Measurements from ENCODE around the gene STAG3. TPM values are rescaled to one million over a fixed set of nuclear protein-coding genes. Genes with fewer than 3 reads are reported as not detected.
"Not testable (repeated sequence)": the region's sequence is repeated elsewhere in the genome, so short reads cannot be mapped to it uniquely, and the experiment has no call there.

Gene STAG3
- total RNA-seq, 4 donors from 2014 or later, result 0.13 to 0.92 (median 0.50) TPM; not detected in 1

DNA sequence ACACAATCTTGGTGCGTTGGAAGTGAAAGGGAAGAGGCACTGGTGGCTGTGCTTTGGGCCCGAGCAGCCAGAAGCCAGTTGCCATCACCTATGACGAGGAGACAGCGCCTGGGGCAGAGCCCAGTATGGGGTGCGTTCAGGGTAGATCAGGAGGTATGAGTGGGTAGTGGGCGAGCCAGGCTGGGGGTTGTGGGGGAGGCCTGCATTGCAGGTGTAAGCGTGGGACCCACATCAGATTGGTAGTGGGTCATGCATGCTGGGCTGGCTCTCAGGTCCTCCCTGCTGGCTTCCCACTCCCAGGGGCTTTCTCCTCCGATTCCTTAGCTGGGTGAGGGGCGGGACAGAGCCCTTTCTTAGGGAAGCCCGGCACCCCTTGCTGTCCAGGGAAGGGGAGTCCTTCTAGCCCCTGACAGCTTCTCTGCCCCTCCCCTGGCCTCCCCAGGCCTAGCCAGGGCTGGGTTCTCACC is 41.6 kb downstream of the STAG3 start:
- intact Hi-C loops (cut with DNase I), result loop anchor here (5.0 kb wide), 1 partner anchor 87 kb away; no protein-coding TSS in a partner anchor
- no peaks in the 10 kb centered on the region for H3K27me3 ChIP-seq
- H3K4me1 ChIP-seq, result peaks cover 4 to 19% (median 10%) of the 10 kb centered on the region in 4 donors
- DNase-seq (ENCODE audit: extremely low spot score), result no peak
- no peaks in the 10 kb centered on the region for H3K9me3 ChIP-seq
- 90% methylated on average over 10 of the region's 10 CpGs for WGBS
- no peak overlapping the region for H3K27ac ChIP-seq (replicated peaks in 1 of 4)
- TF ChIP-seq POLR2A (IDR thresholded peaks at IDR 0.05; ENCODE audit: low read depth) (no peak), EP300 (IDR thresholded peaks at IDR 0.05) (no peak), POLR2AphosphoS5 (IDR thresholded peaks at IDR 0.05) (no peak)
- TF ChIP-seq, protein P1, sequence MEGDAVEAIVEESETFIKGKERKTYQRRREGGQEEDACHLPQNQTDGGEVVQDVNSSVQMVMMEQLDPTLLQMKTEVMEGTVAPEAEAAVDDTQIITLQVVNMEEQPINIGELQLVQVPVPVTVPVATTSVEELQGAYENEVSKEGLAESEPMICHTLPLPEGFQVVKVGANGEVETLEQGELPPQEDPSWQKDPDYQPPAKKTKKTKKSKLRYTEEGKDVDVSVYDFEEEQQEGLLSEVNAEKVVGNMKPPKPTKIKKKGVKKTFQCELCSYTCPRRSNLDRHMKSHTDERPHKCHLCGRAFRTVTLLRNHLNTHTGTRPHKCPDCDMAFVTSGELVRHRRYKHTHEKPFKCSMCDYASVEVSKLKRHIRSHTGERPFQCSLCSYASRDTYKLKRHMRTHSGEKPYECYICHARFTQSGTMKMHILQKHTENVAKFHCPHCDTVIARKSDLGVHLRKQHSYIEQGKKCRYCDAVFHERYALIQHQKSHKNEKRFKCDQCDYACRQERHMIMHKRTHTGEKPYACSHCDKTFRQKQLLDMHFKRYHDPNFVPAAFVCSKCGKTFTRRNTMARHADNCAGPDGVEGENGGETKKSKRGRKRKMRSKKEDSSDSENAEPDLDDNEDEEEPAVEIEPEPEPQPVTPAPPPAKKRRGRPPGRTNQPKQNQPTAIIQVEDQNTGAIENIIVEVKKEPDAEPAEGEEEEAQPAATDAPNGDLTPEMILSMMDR (IDR thresholded peaks at IDR 0.05), result no peak
- H3K36me3 ChIP-seq, result peaks cover 0 to 37% (median 28%) of the 10 kb centered on the region in 4 donors
- H3K4me3 ChIP-seq, result no peak overlapping the region

DNA sequence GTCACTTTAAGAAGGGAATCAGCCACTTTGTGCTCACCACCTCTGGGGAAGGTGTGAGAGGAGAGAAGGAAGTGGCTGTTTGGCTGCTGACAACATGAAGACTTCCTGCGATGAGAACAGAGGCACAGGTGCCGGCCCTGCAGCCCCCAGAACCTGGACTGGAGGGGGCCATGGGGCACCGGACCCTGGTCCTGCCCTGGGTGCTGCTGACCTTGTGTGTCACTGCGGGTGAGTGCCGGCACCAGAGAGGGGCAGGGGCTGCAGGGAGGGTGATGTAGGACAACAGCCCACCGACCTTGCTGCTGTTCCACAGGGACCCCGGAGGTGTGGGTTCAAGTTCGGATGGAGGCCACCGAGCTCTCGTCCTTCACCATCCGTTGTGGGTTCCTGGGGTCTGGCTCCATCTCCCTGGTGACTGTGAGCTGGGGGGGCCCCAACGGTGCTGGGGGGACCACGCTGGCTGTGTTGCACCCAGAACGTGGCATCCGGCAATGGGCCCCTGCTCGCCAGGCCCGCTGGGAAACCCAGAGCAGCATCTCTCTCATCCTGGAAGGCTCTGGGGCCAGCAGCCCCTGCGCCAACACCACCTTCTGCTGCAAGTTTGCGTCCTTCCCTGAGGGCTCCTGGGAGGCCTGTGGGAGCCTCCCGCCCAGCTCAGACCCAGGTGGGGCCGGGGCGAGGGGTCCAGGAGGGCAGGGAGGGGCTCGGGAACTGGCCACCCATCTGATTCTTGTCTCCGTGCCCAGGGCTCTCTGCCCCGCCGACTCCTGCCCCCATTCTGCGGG is 42.3 kb downstream of the STAG3 start, which contains the start of gene PVRIG:
Gene PVRIG (plus strand): TSS at position 149 of the 785 bp plus-strand sequence. CDS start 22 bp downstream, at position 171.
- H3K9me3 ChIP-seq; H3K27ac ChIP-seq (replicated peaks in 1 of 4); H3K27me3 ChIP-seq; DNase-seq (ENCODE audit: extremely low spot score): not testable (repeated sequence)
- intact Hi-C loops (cut with DNase I), result loop anchor here (5.0 kb wide), 1 partner anchor 88 kb away; no protein-coding TSS in a partner anchor
- 88% methylated on average over 11 of the region's 27 CpGs for WGBS
- Histone ChIP-seq H3K4me1 (peaks cover 4 to 18% (median 10%) of the 10 kb centered on the region in 4 donors), H3K4me3 (peak within 1 kb of the TSS in 2 of 4 donors; percentile 6 to 25), H3K36me3 (peaks cover 0 to 41% (median 28%) of the 10 kb centered on the region in 4 donors)

DNA sequence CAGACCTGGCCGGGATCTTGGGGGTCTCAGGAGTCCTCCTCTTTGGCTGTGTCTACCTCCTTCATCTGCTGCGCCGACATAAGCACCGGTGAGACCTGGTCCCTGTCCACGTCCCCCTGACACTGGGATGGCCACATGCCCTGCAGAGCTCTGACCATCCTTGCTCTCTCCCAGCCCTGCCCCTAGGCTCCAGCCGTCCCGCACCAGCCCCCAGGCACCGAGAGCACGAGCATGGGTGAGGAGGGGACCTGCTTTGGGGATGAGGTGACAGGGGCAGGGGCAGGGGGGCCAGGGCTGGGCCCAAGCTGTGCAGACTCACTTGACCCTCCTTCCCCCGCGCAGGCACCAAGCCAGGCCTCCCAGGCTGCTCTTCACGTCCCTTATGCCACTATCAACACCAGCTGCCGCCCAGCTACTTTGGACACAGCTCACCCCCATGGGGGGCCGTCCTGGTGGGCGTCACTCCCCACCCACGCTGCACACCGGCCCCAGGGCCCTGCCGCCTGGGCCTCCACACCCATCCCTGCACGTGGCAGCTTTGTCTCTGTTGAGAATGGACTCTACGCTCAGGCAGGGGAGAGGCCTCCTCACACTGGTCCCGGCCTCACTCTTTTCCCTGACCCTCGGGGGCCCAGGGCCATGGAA is 43.0 kb downstream of the STAG3 start:
- no peak for DNase-seq (ENCODE audit: extremely low spot score)
- peaks cover 0 to 41% (median 28%) of the 10 kb centered on the region in 4 donors for H3K36me3 ChIP-seq
- H3K9me3 ChIP-seq, result no peaks in the 10 kb centered on the region
- no peaks in the 10 kb centered on the region for H3K27me3 ChIP-seq
- peaks cover 4 to 12% (median 6%) of the 10 kb centered on the region in 4 donors for H3K4me1 ChIP-seq
- TF ChIP-seq, protein P1 (IDR thresholded peaks at IDR 0.05), result no peak
- no peak for TF ChIP-seq POLR2A (IDR thresholded peaks at IDR 0.05; ENCODE audit: low read depth)
- no peak for TF ChIP-seq EP300 (IDR thresholded peaks at IDR 0.05)
- no peak for TF ChIP-seq POLR2AphosphoS5 (IDR thresholded peaks at IDR 0.05)
- H3K27ac ChIP-seq (replicated peaks in 1 of 4), result no peak overlapping the region
- WGBS, result 88% methylated on average over 13 of the region's 22 CpGs
- intact Hi-C loops (cut with DNase I), result no loop called here
- H3K4me3 ChIP-seq, result peak overlapping the region in 2 of 4 donors; percentile 6 to 7

DNA sequence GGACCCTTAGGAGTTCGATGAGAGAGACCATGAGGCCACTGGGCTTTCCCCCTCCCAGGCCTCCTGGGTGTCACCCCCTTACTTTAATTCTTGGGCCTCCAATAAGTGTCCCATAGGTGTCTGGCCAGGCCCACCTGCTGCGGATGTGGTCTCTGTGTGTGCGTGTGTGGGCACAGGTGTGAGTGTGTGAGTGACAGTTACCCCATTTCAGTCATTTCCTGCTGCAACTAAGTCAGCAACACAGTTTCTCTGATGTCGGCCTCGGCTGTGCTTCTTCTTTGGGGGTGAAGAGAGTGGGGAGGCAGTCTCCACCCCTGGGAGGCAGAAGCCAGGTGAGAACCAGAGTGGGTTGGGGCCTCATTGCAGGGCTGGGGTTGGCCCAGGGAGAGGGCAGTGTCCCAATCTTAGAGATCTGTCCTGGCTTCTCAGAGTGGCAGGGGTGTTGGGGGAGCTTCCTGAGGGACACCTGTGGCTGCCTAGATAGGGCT is 43.6 kb downstream of the STAG3 start:
- WGBS, result 90% methylated on average over 5 of the region's 5 CpGs
- TF ChIP-seq POLR2AphosphoS5 (IDR thresholded peaks at IDR 0.05), result no peak
- no peak for TF ChIP-seq POLR2A (IDR thresholded peaks at IDR 0.05; ENCODE audit: low read depth)
- TF ChIP-seq, protein P1 (IDR thresholded peaks at IDR 0.05), result no peak
- TF ChIP-seq EP300 (IDR thresholded peaks at IDR 0.05), result no peak
- no peak overlapping the region for H3K27ac ChIP-seq (replicated peaks in 1 of 4)
- intact Hi-C loops (cut with DNase I), result no loop called here
- peaks cover 0 to 6% (median 4%) of the 10 kb centered on the region in 4 donors for H3K4me1 ChIP-seq
- no peak for DNase-seq (ENCODE audit: extremely low spot score)
- H3K27me3 ChIP-seq, result no peaks in the 10 kb centered on the region
- H3K36me3 ChIP-seq, result peaks cover 0 to 41% (median 28%) of the 10 kb centered on the region in 4 donors
- no peaks in the 10 kb centered on the region for H3K9me3 ChIP-seq
- no peak overlapping the region for H3K4me3 ChIP-seq
